GM19463 (cell line): ENCODE data around the gene ZFAND2B.
"Not testable (repeated sequence)": the region's sequence is repeated elsewhere in the genome, so short reads cannot be mapped to it uniquely, and the experiment has no call there.

ENCODE experiments used
- ATAC-seq: cut with Tn5 transposase; IDR thresholded peaks from one replicate; pipeline ENCODE4 v1.9.1; 2021; ENCODE audit warnings: mild to moderate bottlenecking, moderate library complexity; ENCODE audit not compliant: unreplicated experiment

ZFAND2B gene

GRCh38 chr2:219175928-219176817 is 30.4 kb upstream of the ZFAND2B start:
- ATAC-seq = peak; percentile 34

- ATAC-seq = peak; percentile 74
These were observed 29.6 kb upstream of the ZFAND2B start, which contains the start of gene CNPPD1 for GRCh38 chr2:219176818-219177551. TSS of gene CNPPD1 (minus strand) at chr2:219176925. CDS start at chr2:219176828, 97 bp downstream.

GRCh38 chr2:219177552-219178376 is 28.8 kb upstream of the ZFAND2B start, which contains the start of gene RETREG2:
TSS of gene RETREG2 (plus strand) at chr2:219178275. CDS start at chr2:219178353, 78 bp downstream.
- peak; percentile 37 for ATAC-seq

- ATAC-seq = peak; percentile 8
These were observed 28.0 kb upstream of the ZFAND2B start for GRCh38 chr2:219178377-219179175.

GRCh38 chr2:219179601-219180465 is 26.7 kb upstream of the ZFAND2B start:
- no peak for ATAC-seq

- ATAC-seq = no peak
These were observed 25.6 kb upstream of the ZFAND2B start for GRCh38 chr2:219180961-219181360.

- ATAC-seq = no peak
These were observed 25.1 kb upstream of the ZFAND2B start for GRCh38 chr2:219181531-219181930.

- ATAC-seq = no peak
These were observed 24.0 kb upstream of the ZFAND2B start for GRCh38 chr2:219182331-219183150.

GRCh38 chr2:219183151-219183772 is 23.3 kb upstream of the ZFAND2B start:
- no peak for ATAC-seq

- no peak for ATAC-seq
These were observed 22.5 kb upstream of the ZFAND2B start for GRCh38 chr2:219184121-219184520.

GRCh38 chr2:219186754-219187456 is 19.7 kb upstream of the ZFAND2B start:
- ATAC-seq = no peak

GRCh38 chr2:219197388-219197787 is 9.2 kb upstream of the ZFAND2B start:
- no peak for ATAC-seq

GRCh38 chr2:219198974-219199373 is 7.6 kb upstream of the ZFAND2B start:
- ATAC-seq = no peak

GRCh38 chr2:219199470-219200211 is 6.9 kb upstream of the ZFAND2B start:
- no peak for ATAC-seq

- ATAC-seq = not testable (repeated sequence)
These were observed 5.9 kb upstream of the ZFAND2B start for GRCh38 chr2:219200502-219201326.

GRCh38 chr2:219201331-219201730 is 5.3 kb upstream of the ZFAND2B start:
- not testable (repeated sequence) for ATAC-seq
